ENCODE measurements around the gene ZSWIM3. TPM values are rescaled to one million over a fixed set of nuclear protein-coding genes. Genes with fewer than 3 reads are reported as not detected.

Gene ZSWIM3
- total and polyA plus RNA-seq, 2 of the 13 experiments (the other 11 are each of a cell fraction or from before 2014, with no cell fraction given) = 5.2 to 5.8 TPM

- TF ChIP-seq ZXDC (CRISPR knock-in tag; IDR thresholded peaks at IDR 0.05) (no peak), ZNF468 (CRISPR knock-in tag; IDR thresholded peaks at IDR 0.05) (no peak), MXD1 (CRISPR knock-in tag; IDR thresholded peaks at IDR 0.05) (peak; percentile 88), ZNF569 (CRISPR knock-in tag; IDR thresholded peaks at IDR 0.05; ENCODE audit: borderline replicate concordance) (no peak), GABPB1 (CRISPR knock-in tag; IDR thresholded peaks at IDR 0.05) (peak; percentile 99), THRA (CRISPR knock-in tag; IDR thresholded peaks at IDR 0.05; ENCODE audit: borderline replicate concordance) (peak; percentile 51), ZZZ3 (CRISPR knock-in tag; IDR thresholded peaks at IDR 0.05; ENCODE audit: borderline replicate concordance) (no peak; the same call in 1 of the 2 replicates), SRF (IDR thresholded peaks at IDR 0.05; ENCODE audit: low read depth, low read length) (peak; percentile 65; the same call in 1 of the 2 replicates)
- TF ChIP-seq, protein P1, sequence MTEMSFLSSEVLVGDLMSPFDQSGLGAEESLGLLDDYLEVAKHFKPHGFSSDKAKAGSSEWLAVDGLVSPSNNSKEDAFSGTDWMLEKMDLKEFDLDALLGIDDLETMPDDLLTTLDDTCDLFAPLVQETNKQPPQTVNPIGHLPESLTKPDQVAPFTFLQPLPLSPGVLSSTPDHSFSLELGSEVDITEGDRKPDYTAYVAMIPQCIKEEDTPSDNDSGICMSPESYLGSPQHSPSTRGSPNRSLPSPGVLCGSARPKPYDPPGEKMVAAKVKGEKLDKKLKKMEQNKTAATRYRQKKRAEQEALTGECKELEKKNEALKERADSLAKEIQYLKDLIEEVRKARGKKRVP (CRISPR knock-in tag; IDR thresholded peaks at IDR 0.05) = no peak
- TF ChIP-seq, protein P2, sequence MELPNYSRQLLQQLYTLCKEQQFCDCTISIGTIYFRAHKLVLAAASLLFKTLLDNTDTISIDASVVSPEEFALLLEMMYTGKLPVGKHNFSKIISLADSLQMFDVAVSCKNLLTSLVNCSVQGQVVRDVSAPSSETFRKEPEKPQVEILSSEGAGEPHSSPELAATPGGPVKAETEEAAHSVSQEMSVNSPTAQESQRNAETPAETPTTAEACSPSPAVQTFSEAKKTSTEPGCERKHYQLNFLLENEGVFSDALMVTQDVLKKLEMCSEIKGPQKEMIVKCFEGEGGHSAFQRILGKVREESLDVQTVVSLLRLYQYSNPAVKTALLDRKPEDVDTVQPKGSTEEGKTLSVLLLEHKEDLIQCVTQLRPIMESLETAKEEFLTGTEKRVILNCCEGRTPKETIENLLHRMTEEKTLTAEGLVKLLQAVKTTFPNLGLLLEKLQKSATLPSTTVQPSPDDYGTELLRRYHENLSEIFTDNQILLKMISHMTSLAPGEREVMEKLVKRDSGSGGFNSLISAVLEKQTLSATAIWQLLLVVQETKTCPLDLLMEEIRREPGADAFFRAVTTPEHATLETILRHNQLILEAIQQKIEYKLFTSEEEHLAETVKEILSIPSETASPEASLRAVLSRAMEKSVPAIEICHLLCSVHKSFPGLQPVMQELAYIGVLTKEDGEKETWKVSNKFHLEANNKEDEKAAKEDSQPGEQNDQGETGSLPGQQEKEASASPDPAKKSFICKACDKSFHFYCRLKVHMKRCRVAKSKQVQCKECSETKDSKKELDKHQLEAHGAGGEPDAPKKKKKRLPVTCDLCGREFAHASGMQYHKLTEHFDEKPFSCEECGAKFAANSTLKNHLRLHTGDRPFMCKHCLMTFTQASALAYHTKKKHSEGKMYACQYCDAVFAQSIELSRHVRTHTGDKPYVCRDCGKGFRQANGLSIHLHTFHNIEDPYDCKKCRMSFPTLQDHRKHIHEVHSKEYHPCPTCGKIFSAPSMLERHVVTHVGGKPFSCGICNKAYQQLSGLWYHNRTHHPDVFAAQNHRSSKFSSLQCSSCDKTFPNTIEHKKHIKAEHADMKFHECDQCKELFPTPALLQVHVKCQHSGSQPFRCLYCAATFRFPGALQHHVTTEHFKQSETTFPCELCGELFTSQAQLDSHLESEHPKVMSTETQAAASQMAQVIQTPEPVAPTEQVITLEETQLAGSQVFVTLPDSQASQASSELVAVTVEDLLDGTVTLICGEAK (IDR thresholded peaks at IDR 0.05) = peak; percentile 95
- TF ChIP-seq, protein P2 (CRISPR knock-in tag; IDR thresholded peaks at IDR 0.05) = peak; percentile 58; the same call in 1 of the 2 replicates
Observed at GRCh38 chr20:45857114-45857881, at the start of gene ZSWIM3, which contains the start of gene ACOT8 (continued).

Measured in HepG2 (cell line).